Activated CD4-positive, CD25-positive, alpha-beta regulatory T cell treated with anti-CD3 and anti-CD28 coated beads, Interleukin-2, amount 50 U/mL, for 16 hours (primary cell): ENCODE data around the gene MYH9.
"Not testable (repeated sequence)": the region's sequence is repeated elsewhere in the genome, so short reads cannot be mapped to it uniquely, and the experiment has no call there.

ENCODE experiments used
- DNase-seq: peaks from one replicate; pipeline ENCODE4 v3.0.0-alpha.2; 2020; ENCODE audit warnings: low read depth, low spot score

Gene MYH9

GRCh38 chr22:36250292-36250960 is 137.3 kb downstream of the MYH9 start:
- DNase-seq = not testable (repeated sequence)

GRCh38 chr22:36249160-36249559 is 138.6 kb downstream of the MYH9 start:
- DNase-seq = no peak

DNA sequence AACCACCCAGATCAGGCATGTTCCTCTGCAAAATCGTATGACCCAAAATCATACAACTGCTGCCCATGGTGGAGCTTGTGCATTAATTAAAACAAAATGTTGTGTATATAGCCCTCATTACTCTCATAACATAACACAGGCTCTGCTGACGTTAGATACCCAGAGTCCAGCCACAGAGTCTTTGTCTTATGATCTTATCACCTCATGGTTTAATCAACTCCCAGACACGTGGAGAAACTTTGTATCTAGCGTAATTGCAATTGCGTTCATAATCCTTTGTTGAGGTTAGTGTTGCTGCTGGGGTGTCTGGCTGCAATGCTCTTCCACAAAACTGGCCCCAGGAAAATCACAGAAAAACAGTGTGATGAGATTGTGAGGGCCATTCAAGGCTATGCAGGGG is 139.8 kb downstream of the MYH9 start:
- DNase-seq = no peak

- DNase-seq = no peak
These were observed 141.0 kb downstream of the MYH9 start for GRCh38 chr22:36246718-36247117.

- DNase-seq = no peak
These were observed 141.9 kb downstream of the MYH9 start for GRCh38 chr22:36245805-36246356.

- no peak for DNase-seq
These were observed 143.0 kb downstream of the MYH9 start for GRCh38 chr22:36244522-36245391.

- no peak for DNase-seq
These were observed 143.8 kb downstream of the MYH9 start for GRCh38 chr22:36243986-36244385.

- DNase-seq = peak; percentile 71
These were observed 148.2 kb downstream of the MYH9 start, which contains the start of gene APOL2 for GRCh38 chr22:36239401-36240171. Gene APOL2 (minus strand): TSS chr22:36239527. CDS start chr22:36233162, 6,365 bp downstream.

DNA sequence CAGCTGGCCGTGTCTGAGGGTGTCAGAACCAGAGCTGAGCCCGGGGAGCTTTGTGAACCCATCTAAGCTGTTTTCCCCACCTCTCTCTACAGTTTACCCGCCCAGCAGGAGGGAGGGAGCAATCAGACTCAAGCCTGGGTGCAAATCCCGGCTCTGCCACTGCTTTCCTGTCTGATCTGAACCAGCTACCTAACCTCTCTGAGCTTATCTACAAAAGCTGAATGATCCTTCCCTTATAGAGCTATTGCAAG is 148.7 kb downstream of the MYH9 start:
- DNase-seq = no peak

DNA sequence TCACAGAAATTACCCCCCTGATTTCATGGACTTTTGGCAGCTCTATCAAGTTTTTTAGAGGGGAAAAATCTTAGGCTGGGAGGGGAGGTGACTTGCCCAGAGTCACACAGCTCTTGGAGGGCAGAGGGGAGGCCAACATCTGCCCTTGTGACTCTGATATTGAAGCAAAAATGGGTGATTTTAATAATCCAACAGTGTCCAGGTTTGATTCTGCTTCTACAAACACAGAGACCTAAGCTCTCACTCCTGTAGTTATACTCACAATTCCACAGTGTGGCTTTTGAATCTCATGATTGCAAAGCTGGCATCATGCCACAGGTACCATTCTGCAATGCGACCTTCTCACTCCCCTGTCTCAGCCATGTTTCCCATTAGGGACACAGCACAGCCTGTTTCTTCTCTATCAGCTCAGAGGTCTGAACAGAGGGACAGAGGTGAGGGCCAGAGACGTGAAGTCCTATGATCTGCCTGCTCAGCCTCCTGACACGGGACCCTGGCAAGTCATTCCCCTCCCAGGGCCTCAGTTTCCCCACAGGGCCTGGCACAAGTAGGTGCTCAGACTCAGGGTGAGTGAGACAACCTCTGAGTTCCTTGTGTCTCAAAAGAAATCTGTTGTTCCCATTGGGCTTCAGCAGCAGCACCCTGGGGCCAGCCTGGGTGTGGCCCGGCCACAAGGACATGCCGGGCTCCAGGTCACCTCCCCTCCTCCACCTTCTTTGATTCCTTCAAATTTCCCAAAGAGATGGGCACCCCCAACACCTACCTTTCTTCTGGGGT is 149.2 kb downstream of the MYH9 start:
- no peak for DNase-seq

DNA sequence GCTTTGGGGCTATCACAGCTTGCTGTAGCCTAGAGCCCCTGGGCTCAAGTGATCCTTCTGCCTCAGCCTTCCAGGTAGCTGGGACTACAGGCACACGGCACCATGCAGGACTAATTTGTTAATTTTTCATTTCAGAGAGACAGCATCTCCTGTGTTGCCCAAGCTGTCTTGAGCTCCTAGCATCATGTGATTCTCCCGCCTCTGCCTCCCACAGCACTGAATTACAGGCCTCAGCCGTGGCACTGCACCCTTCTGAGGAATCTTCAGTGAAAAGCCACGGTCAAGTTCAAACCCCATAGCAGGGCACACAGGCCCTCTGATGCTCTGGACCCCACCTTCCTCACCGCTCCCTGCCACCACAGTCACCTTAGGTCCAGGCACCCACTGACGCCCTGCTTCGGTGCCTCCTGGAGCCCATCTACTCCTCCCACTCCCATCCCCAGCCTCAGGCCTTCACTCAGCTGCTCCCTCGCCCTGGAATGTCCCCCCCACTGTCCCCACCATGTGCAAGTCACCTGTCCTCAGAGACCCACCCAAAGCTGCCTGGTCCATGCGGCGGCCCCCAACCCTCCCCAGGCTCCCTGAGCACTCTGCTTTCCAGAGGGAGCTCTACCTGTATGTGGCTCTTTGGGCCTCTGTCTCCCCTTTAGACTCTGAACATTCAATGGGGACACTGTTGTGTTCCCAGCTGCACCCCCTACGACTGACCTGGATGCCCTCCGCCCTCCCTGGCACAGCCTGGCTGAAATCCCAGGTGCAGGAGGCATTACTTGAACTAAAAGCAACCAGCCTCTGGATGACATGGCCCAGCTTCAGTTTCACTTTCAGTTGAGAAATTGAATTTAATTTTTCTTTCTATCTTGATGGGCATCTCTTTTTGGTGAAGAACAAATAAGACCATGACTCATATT is 150.1 kb downstream of the MYH9 start:
- no peak for DNase-seq

GRCh38 chr22:36236388-36237319 is 151.1 kb downstream of the MYH9 start:
- no peak for DNase-seq

DNA sequence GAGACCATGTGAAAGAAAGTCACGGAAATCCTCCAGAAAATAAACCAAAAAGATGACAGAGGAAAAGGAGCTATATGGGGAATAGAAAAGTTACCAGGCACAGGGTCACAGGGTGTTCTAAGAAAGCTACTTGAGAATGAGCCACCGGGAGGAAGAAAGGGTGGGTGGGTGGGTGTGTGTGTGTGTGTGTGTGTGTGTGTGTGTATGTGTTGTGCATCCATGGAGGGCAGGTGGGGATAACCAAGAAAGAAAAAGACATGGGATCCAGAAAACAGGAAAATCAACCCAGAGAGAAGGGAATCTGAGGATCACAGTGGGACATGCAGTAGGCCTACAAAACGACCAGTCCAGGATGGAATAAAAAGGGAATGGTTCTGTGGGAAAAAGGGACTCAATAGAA is 152.2 kb downstream of the MYH9 start:
- no peak for DNase-seq

- DNase-seq = no peak
These were observed 152.8 kb downstream of the MYH9 start for GRCh38 chr22:36234919-36235318.

DNA sequence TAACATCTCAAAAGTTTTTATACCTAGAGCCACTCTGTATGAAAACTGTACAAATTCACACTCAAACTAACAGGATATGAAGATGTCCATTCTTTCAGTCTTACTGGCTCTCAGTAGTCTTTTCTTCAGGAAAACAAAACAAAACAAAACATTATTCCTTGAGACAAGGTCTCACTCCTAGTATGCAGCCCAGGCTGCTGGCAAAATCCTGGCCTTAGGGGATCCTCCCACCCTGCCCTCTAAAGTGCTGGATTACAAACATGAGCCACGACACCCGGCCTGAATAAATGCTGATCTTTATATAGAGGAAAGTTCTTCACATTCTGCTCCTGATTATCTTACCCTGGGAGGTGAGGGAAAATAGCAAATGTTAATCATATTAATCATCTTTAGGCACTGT is 153.6 kb downstream of the MYH9 start:
- DNase-seq = no peak

DNA sequence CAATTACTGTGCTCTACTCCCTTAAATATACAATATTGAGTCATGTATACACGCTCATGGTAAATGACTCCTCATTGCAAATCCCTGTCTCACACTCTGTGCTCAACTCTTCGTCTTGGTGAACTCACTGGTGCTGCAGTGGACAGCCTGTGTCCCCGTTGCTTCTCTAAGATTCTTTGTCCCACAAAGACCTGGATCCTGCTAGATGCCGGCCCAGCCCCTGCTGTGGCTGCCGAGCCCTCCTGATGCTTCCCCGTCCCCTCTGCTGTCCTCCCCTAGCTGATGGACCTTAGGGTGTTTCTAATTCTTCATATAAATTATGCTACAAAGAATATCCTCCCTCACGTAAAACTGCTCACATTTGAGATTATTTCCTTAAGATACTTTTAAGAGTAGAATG is 154.0 kb downstream of the MYH9 start:
- DNase-seq = no peak

- DNase-seq = no peak
These were observed 154.9 kb downstream of the MYH9 start for GRCh38 chr22:36232715-36233401.
